Fibroblast of gingiva (primary cell): ENCODE results near the gene ENKUR.
A peak's percentile ranks its signal among the peaks of the same experiment; 100 is the strongest.
"Not testable (repeated sequence)": the region's sequence is repeated elsewhere in the genome, so short reads cannot be mapped to it uniquely, and the experiment has no call there.

ENCODE experiments used
- DNase-seq: peaks from one replicate; pipeline ENCODE4 v3.0.0-alpha.2; 2011; ENCODE audit warnings: low read depth

The ENKUR gene

GRCh38 chr10:24973163-24973562 is 42.8 kb downstream of the ENKUR start:
- DNase-seq, result no peak

GRCh38 chr10:24971374-24971773 is 44.6 kb downstream of the ENKUR start:
- DNase-seq, result no peak

- peak; percentile 65 for DNase-seq
Observed at GRCh38 chr10:24969841-24970281, 46.1 kb downstream of the ENKUR start.

- DNase-seq, result not testable (repeated sequence)
Observed at GRCh38 chr10:24968951-24969350, 47.0 kb downstream of the ENKUR start.

- no peak for DNase-seq
Observed at GRCh38 chr10:24968349-24968748, 47.6 kb downstream of the ENKUR start.

- DNase-seq, result no peak
Observed at GRCh38 chr10:24966962-24967481, 48.9 kb downstream of the ENKUR start.

- no peak for DNase-seq
Observed at GRCh38 chr10:24965051-24965450, 50.9 kb downstream of the ENKUR start.

- no peak for DNase-seq
Observed at GRCh38 chr10:24963521-24964041, 52.4 kb downstream of the ENKUR start.

GRCh38 chr10:24962995-24963394 is 53.0 kb downstream of the ENKUR start:
- no peak for DNase-seq

GRCh38 chr10:24961582-24961981 is 54.4 kb downstream of the ENKUR start:
- DNase-seq, result no peak

GRCh38 chr10:24959382-24959730 is 56.6 kb downstream of the ENKUR start:
- no peak for DNase-seq

GRCh38 chr10:24958721-24959381 is 57.1 kb downstream of the ENKUR start:
- peak; percentile 65 for DNase-seq

- peak; percentile 94 for DNase-seq
Observed at GRCh38 chr10:24958091-24958720, 57.8 kb downstream of the ENKUR start.

- DNase-seq, result peak; percentile 90
Observed at GRCh38 chr10:24957624-24958051, 58.3 kb downstream of the ENKUR start.

GRCh38 chr10:24953675-24954074 is 62.3 kb downstream of the ENKUR start:
- peak; percentile 21 for DNase-seq

- DNase-seq, result peak; percentile 90
Observed at GRCh38 chr10:24952707-24953645, 63.0 kb downstream of the ENKUR start.

- DNase-seq, result peak; percentile 44
Observed at GRCh38 chr10:24952143-24952706, 63.7 kb downstream of the ENKUR start, which contains the start of gene PRTFDC1. PRTFDC1 (minus strand) TSS chr10:24952606; CDS start chr10:24952575, 31 bp downstream.

- peak; percentile 30 for DNase-seq
Observed at GRCh38 chr10:24951201-24952142, 64.5 kb downstream of the ENKUR start.

GRCh38 chr10:24950439-24950838 is 65.5 kb downstream of the ENKUR start:
- DNase-seq, result no peak

GRCh38 chr10:24949616-24950015 is 66.3 kb downstream of the ENKUR start:
- no peak for DNase-seq
